CD4-positive, alpha-beta T cell treated with Interleukin-17A for 1 hour (primary cell): ENCODE data around the gene PRDM10.
"Not testable (repeated sequence)": the region's sequence is repeated elsewhere in the genome, so short reads cannot be mapped to it uniquely, and the experiment has no call there.

Experiments
- DNase-seq: peaks from one replicate; pipeline ENCODE4 v3.0.0-alpha.2; 2020

Gene PRDM10

DNA sequence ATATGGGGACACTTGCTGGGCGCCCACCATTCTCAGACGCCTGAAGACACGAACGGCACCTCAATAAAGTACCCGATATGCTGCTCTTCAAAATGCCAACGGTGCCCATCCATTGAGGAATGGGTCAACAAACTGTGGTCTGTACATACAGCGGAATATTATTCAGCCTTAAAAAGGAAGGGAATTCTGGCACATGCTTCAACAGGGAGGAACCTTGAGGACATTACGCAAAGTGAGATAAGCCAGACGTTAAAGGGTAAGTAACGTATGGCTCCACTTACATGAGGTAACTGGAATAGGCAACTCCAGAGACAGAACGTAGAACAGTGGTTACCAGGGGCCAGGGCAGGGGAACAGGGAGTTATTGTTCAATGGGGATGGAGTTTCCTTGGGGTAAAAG is 28.0 kb downstream of the PRDM10 start:
- no peak for DNase-seq

DNA sequence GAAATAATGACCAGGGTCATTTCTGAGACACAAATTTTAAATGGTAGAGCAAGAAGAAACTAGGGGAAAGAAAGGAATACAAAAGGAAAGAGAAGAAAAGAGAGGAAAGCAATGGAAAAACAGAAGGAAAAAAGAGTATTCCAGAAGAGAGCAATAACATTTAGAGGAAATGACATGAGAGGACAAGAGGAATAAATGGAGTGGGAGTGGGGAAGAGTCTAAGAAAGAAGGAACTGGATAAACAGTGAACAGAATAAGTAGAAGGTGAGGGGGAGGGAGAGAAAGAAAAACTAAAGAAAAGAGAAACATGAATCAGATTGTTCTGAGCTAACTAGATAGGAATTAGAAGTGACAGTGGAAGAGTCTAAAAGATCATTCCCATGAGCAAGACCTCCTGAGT is 28.4 kb downstream of the PRDM10 start:
- DNase-seq, result no peak

DNA sequence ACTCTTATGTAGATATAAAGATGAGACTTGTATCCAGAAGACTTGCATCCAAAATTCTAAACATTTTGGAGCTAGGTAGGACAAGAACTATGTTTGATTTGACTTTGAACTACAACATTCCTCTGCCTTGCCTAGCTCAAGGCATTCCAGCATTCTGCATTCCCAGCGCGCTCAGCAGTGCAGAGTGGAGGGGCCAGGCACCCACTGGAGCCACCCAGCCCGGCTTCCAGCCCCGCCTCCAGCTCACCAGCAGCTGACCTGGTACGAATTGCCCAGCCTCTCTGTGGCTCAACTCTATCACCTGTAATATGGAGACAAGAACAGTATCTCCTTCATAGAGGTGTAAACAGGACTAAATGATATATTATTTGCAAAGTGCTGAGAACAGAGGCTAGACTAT is 28.8 kb downstream of the PRDM10 start:
- no peak for DNase-seq

DNA sequence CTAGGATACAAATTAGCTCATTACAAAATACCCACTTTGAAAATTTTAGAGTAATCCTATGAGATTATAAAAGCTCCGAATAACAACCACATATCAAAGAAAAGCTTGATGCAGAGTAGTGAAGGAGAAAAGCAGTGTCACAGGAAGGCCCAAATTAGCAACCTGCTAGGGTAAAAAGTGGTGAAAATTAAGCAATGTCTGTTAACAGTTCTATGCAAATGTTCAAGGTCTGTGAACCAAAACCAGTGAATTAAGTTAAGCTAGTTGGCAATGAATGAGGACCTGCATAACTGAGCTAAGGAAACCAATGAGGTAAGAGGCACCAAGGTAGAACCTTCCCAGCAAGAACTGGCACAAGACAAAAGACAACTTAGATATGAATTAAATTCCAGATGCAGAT is 29.6 kb downstream of the PRDM10 start:
- DNase-seq, result no peak

DNA sequence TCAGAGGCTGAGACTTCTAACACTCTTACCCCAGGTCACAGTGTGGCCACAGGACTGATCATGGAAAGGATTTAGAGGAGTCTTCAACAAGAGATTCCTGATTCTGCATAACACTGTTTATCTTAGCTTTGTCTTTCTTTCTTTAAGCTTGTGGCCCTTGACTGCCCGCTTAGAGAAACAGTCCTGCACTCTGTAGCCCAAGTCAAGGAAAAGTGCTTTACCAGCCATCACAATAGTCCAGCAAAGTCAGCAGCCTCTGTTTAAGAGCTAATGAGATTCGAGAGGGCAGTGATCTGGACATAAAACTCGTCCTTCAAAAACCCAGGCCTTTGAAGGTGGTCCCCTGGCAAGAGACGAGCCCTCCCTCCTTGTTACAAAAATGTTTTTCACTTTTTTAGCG is 30.0 kb downstream of the PRDM10 start:
- no peak for DNase-seq

DNA sequence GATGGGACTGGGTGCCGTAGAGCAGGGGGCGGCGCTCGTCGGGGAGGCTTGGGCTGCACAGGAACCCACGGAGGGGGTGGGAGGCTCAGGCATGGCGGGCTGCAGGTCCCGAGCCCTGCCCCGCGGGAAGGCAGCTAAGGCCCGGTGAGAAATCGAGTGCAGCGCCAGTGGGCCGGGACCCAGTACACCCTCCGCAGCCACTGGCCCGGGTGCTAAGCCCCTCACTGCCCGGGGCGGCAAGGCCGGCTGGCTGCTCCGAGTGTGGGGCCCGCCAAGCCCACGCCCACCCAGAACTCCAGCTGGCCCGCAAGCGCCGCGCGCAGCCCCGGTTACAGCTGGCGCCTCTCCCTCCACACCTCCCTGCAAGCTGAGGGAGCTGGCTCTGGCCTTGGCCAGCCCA is 30.8 kb downstream of the PRDM10 start:
- not testable (repeated sequence) for DNase-seq

DNA sequence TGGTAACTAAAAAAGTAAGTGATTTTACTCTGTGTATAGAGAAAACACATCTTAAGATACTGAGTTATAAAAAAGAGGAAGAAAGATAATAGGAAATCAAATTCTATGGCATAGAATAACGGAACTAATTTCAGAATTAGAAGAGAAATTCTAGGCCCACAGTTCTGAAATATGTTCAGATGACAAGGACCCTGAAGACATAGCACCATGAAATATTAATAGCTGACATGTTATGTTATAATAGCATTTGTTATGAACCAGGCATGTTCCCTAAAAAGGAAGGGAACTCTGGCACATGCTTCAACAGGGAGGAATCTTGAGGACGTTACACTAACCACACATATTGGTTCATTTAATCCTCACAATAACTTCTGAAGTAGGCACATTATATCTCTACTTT is 32.7 kb downstream of the PRDM10 start:
- DNase-seq, result no peak

DNA sequence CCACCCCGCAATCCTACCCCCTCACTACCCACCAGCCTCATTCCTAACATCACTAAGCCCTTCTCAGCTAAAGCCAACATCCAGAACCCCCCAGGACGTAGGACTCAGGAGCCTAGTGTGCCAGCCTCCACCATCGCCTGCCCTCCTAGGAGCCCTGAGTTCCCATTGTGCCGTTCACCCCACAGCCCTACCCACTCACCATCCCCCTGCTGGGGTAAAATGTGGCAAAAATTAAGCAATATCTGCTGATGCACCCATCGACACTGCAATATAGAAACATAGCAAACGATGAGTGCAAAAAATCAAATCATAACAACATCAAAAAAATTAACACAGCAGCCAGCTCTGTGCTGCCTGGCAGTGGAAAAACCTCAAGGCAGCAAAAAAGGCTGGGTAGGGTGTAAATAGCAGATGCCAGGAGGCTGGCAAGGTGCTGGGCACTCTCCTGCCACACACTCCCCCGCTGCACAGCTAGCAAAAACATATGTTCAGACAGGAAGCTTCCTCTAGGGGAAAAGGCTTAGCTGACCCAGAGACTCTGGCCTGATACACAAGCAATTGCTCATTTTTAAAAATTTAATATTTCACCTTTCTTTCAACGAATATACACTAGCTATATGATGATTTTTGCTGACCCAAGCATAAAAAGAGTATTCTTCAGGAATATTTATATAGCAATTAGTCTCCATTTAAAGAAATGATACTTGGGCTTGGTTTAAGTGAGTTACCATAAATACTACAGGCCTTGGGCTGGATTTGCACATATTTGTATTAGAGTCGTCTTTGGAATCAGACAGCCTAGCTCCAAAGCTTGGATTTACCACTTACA is 33.8 kb downstream of the PRDM10 start:
- DNase-seq, result no peak

DNA sequence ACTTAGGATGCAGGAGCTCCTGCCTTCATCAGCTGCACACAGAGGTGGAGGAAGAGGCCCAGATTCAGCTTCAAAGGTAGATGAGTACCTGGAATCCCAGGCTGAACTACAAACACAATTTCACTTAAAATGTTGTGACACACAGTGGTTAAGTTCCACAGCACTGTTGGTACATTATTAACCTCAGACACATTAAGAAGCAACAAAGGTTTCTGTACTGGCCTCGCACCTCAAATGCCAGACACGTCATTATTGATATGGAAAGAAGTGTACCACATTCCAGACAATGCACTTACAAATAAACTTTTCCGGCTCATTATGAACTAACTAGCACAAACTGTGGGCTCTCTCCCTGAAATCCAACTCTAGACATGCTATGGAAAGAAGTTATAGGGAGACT is 34.6 kb downstream of the PRDM10 start:
- no peak for DNase-seq

DNA sequence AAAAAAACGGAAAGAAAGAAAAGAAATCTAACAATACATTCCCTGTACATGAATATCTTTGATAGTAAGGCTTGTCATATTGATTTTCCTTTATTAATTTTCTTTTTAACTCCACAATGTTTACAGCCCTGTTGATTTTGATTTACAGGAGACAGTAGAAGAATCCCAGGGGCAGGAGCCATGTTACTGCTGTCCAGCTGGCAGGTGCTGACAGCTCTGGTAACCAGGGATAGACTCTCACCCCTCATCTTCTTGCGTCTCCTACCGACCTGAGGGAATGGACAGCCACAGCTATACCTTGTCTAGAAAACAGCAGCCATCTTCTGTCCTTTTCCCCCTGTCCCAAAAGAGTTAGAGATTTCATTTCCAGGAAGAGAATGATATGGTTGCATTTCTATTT is 37.4 kb downstream of the PRDM10 start:
- DNase-seq, result no peak

DNA sequence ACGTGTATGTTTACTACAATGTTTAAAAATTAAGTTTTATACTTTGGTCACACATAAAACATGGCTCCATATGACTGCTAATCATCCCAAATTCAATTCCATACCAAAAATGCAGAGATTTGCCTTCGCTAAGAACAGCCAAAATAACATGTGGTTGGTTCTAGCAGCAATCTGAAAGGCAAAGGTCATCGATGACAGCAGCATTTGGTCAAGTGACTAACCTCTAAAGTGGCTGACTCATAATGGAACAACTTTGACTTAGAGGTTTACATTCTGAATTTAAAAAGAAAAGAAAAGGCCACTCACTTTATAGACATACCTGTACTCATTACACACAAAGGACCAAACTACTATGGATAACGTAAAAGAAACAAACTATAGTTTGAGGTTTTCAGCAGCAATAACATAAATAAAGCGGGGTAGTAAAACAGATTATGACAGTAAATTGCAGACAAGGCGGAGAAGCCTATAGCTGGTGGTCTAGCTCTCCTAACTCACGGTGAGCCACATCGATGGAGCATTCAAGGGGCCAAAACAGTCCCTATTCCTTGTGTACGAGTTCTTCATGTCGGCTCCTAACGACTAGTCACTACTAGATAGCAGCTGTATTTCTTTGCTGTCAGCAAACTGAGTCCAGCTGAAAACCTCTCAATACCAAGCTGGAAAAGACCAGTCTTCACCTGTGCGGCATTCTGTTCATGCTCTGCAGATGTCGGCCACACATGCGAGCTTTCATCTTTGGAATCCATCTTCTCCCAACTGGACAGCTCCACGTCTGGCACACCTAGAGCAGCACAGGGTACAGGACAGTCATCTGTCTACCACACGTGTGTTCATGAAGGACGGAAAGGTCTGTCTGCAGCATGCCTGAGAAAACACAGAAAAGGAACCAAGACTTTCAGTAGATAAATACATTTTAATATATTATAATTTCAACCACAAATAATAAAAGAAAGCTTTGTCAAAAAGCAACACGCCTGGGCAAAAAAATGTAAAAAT is 42.1 kb downstream of the PRDM10 start:
- DNase-seq, result no peak

DNA sequence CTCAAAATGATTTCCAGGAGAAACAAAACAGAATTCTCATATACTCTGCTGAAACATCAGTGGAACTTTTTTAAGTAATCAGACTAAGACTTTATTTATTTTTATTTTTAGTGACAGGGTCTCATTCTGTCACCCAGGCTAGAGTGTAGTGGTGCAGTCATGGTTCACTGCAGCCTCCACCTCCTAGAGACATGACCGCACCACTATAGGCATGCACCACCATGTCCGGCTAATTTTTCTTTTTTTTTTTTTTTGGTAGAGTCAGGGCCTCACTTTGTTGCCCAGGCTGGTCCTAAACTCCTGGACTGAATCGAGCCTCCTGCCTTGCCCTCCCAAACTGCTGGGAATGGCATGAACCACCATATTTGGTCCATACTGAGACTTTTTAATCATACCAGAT is 42.9 kb downstream of the PRDM10 start:
- DNase-seq, result no peak

DNA sequence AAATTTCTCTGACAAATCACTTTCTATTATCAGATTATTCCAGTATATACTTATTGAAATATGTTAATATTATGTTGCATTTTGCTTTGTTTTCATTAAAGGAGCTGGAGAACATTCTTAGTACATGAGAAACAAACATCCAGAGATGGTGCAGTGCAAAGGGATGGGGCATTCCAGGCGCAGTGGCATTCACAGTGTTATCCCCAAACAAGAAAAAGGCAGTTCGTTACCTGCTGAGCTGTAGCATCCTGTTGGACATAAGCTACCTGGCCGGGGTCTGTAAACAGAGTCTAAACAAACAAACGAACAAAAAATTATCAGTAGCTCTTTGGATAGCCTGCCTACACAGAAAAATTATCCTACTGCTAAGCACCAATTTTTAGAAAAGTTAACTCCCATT is 47.4 kb downstream of the PRDM10 start:
- DNase-seq, result no peak

DNA sequence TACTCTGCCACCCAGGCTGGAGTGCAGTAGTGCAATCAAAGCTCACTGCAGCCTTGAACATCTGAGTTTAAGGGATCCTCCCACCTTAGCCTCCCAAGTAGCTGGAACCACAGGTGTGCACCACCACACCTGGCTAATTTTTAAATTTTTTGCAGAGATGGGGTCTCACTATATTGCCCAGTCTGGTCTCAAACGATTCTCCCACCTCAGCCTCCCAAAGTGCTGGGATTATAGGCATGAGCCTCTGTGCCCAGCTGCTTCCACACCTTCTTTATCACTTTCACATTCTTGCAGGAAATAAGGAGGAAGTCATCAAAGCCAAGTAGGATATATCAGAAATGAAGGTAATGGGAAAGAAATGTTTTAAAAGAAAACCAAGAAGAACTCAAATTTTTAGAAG is 47.9 kb downstream of the PRDM10 start:
- not testable (repeated sequence) for DNase-seq

DNA sequence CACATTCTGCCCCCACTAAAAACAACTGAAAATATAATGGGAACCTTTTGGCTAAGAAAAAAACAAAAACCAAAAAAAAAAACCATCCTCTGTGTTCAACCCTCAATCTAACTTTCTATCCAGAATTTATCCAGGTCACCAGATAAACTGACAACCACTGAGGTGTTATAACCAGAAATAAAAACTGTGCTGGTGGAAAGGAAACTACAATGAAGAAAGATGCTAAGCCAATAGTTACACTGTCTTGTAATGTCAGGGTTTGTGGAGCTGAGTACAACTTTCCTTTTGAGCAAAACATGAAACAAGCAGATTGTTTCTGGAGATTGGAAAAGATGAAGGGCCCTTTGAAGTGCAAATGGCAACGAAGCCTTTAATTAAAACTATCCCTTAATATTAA is 50.8 kb downstream of the PRDM10 start:
- DNase-seq, result no peak

DNA sequence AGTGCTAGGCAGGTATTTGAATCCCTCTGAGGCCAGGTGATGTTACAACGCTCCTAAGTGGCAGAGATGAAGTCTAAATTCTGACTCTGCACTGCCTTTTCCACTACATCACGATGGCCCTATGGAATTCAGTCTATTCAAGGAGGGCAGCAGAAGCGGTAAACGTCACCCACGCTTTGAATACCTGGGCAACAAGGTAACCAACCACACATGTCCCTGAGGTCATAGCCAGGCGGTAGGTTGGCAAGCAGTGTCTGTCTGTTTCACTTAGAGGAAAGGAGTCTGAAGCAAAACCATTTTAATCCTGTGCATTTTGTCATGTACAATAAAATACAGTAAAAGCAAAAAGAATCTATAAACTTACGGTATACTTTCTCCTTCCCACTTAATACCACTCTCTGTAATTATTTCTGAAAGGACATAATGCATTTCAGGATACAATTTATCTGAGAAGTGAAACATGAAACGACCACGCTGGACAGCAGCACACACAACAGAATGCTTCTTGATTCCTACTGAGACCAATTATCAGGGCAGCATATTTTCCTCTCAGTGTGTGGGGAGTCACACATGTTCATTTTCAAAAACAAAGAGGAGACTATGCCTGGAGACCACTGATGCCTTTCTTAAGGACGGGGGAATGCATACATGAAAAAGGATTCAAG is 51.3 kb downstream of the PRDM10 start:
- no peak for DNase-seq

DNA sequence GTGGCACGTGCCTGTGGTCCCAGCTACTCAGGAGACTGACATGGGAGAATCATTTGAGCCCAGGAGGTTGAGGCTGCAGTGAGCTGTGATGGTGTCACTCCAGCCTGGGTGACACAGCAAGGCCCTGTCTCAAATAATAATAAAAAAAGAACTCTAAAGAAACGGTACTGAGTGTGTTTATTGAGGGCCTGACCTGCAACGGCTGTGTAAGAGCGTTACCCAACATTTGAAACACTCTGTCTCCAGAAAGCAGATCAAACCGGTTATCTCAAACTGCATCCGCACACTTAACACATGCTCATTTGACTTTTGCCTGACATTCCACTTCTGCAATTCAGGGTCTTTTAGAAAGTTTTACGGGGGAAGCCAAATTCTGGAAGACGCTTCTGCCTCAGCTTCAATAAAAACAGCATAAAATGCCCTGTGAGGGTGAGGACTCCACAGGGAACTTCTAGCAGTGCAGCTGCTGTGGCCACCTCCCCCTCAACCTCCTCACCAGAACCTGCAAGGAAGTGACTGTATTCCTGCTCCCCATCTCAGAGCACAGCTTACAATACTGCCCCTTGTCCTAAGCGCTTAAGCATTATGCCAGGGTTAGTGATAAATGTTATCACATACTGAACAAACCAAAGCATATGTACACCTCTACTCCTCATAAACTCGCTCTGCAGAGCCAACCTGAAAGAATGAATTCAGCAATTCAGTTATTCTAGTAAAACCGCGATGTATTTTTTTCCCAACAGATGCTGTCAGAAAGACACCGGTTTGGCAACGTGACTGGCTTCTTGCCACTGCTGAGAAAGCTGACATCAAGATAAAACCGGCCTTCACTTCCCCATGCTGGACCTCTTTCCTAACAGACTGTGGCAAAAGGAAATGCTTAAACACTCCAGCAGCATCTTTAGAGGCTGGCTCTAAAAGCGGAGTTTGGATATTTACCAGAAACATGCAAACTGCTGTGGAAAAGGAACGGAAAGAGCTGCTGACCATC is 52.2 kb downstream of the PRDM10 start:
- DNase-seq, result peak; percentile 3

DNA sequence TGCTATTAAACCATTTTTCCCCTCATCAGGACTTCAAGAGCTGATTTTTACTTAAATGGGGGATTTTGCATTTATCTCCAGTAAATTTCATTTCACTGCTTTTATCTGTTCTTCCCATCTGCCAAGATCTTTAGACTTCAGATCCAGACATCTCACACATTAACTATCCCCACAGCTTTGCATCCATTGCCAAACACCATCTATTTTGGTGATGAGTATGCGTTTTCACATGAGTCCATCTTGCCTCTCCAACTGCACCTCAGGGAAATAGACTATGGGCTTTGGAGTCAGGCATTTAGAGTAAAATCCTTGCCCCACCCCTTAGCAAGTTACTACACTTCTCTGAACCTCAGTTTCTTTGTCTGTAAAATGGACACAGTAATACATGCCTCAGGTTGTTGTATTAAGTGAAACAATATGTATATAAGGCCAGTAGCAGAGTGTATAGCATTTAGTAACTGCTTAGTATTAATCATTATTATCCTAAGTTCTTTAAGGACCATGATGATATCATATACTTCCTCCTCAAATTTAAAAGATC is 53.6 kb downstream of the PRDM10 start:
- DNase-seq, result no peak

DNA sequence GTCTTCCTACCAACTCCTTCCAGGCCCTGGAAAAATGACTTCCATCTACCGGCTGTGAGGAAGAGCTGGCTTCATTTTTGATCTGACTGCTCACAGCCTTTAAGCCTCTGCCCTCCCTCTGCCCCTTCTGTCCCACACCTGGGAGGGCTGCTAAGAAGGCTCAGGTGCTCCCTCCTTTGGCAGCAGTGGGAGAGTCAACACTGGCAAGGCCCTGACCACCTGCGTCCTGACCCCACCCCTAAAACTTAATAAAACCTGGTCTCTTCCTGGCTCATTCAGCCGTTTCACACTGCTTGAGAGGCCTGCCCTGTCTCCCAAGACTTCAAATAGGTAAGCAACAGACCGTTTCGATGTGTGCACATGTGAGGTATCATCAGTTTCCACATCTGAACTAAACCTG is 55.2 kb downstream of the PRDM10 start:
- DNase-seq, result no peak

DNA sequence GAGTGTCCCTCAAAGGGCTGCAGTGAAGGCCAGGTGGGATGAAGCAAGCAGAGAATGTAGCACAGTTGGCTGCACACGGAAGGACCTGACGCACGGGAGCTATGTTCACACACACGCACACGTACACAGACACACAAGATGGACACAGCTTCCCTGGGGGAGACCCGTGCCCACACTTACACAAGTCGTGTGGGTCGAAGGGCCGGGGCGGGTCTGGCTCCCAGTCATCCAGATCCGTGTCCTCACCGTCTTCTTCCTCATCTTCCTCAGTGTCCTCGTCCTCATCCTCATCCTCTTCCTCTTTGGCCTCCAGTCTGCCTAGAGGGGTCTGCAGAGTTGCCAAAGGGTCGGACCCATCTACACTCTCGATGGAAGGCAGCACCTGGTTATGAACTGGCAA is 55.7 kb downstream of the PRDM10 start:
- no peak for DNase-seq

DNA sequence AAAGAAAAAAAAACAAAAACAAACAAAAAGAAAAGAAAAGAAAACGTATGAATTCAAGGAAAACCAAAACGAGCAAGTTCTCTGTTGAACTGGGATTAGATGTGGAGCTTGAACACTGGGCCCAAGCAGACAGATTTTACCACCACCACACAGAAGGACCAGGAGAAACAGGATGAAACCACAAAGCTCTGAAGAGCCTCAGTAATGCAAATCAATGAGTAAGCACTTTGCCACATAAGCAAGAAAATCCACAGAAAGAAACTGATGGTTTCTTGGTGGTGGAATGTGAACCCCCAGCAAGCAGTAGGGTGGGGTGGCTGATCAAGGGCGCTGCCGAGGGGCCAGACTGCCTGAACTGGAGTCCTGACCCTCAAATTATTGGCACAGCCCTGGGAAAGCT is 56.4 kb downstream of the PRDM10 start:
- no peak for DNase-seq

DNA sequence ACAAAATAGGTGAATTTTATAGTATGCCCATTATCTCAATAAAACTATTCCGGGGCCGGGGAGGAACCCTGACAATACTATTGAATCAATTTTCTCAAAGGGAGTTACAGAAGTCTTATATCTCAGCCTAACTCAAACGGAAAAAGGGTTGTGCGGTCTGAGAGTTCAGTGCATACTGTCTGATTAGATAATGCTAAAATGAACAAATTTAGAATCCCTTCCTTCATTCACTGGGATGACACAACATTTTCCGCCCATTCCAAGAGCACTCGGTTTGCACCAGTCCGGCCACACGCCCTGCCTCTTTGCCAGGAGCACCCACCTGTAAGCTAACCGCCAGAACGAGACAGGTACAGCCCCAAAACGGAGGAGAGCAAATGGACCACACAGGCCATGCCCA is 57.3 kb downstream of the PRDM10 start:
- no peak for DNase-seq
